HepG2 (cell line): ENCODE measurements around the gene KCTD19. TPM values are rescaled to one million over a fixed set of nuclear protein-coding genes. Genes with fewer than 3 reads are reported as not detected.

ENCODE experiments used
- ATF4 ChIP-seq, 2 experiments: fragments of 450-650 bp in 1 of 2; sonication (generic) in 1 of 2; formaldehyde crosslinking; IDR thresholded peaks; 2 replicates each; pipeline versions ENCODE4 v1.5.0 to v1.8.0; 2020 to 2022; ENCODE audit warnings: mild to moderate bottlenecking in 1 of 2, missing genetic modification reagents in 1 of 2
- FOXJ3 ChIP-seq: sonication (generic); formaldehyde crosslinking; IDR thresholded peaks from 2 replicates; pipeline ENCODE4 v1.4.0; 2020; ENCODE audit warnings: missing genetic modification reagents, mild to moderate bottlenecking, borderline replicate concordance
- LBX2 ChIP-seq: sonication (generic); formaldehyde crosslinking; IDR thresholded peaks from 2 replicates; pipeline ENCODE4 v1.5.0; 2020; ENCODE audit warnings: missing genetic modification reagents, mild to moderate bottlenecking, borderline replicate concordance
- LRRFIP1 ChIP-seq: sonication (generic); formaldehyde crosslinking; conservative IDR thresholded peaks from 2 replicates; pipeline ENCODE4 v1.4.0; 2020; ENCODE audit warnings: missing genetic modification reagents
- MEIS1 ChIP-seq: sonication (generic); formaldehyde crosslinking; IDR thresholded peaks from 2 replicates; pipeline ENCODE4 v1.9.0; 2021; ENCODE audit warnings: mild to moderate bottlenecking, missing genetic modification reagents, moderate library complexity, borderline replicate concordance
- MIXL1 ChIP-seq: IDR thresholded peaks from 2 replicates; pipeline ENCODE4 v1.6.1; 2016
- SPEN ChIP-seq: sonication (generic); formaldehyde crosslinking; IDR thresholded peaks from 2 replicates; pipeline ENCODE4 v1.5.1; 2020; ENCODE audit warnings: low read depth, mild to moderate bottlenecking, missing genetic modification reagents
- SRSF9 ChIP-seq: fragments of 200-400 bp; formaldehyde crosslinking; IDR thresholded peaks from 2 replicates; pipeline ENCODE4 v1.6.1; 2018; ENCODE audit warnings: borderline replicate concordance, mild to moderate bottlenecking, low read depth, low read length; ENCODE audit not compliant: insufficient read depth, poor library complexity, severe bottlenecking
- THAP11 ChIP-seq: IDR thresholded peaks from 2 replicates; pipeline ENCODE4 v1.6.1; 2016; ENCODE audit warnings: missing biosample characterization, missing genetic modification reagents
- YEATS4 ChIP-seq: sonication (generic); formaldehyde crosslinking; IDR thresholded peaks from 2 replicates; pipeline ENCODE4 v1.4.0; 2020; ENCODE audit warnings: missing genetic modification reagents, borderline replicate concordance
- YY1 ChIP-seq: IDR thresholded peaks from 2 replicates; pipeline ENCODE4 v1.6.1; 2011; ENCODE audit warnings: low read length, low read depth, moderate library complexity, mild to moderate bottlenecking; ENCODE audit not compliant: insufficient read depth, insufficient replicate concordance
- ZKSCAN1 ChIP-seq: fragments of 150-350 bp; IDR thresholded peaks from 2 replicates; pipeline ENCODE4 v1.6.1; 2014; ENCODE audit warnings: low read length
- ZNF207 ChIP-seq: fragments of 450-650 bp; IDR thresholded peaks from 2 replicates; pipeline ENCODE4 v1.6.1; 2016; ENCODE audit warnings: antibody characterized with exemption, borderline replicate concordance
- ZNF230 ChIP-seq: sonication (generic); formaldehyde crosslinking; IDR thresholded peaks from 2 replicates; pipeline ENCODE4 v1.4.0; 2020; ENCODE audit warnings: mild to moderate bottlenecking, missing genetic modification reagents
- ZNF546 ChIP-seq: sonication (generic); formaldehyde crosslinking; conservative IDR thresholded peaks from 2 replicates; pipeline ENCODE4 v1.8.1; 2023; ENCODE audit warnings: mild to moderate bottlenecking, missing genetic modification reagents
- ZNF552 ChIP-seq: sonication (generic); formaldehyde crosslinking; IDR thresholded peaks from 2 replicates; pipeline ENCODE4 v1.9.0; 2022; ENCODE audit warnings: missing genetic modification reagents, mild to moderate bottlenecking, borderline replicate concordance
- ZNF572 ChIP-seq: sonication (generic); formaldehyde crosslinking; IDR thresholded peaks from 2 replicates; pipeline ENCODE4 v1.5.1; 2020; ENCODE audit warnings: mild to moderate bottlenecking, missing genetic modification reagents
- ZNF788 ChIP-seq: sonication (generic); formaldehyde crosslinking; IDR thresholded peaks from 2 replicates; pipeline ENCODE4 v1.5.0; 2020; ENCODE audit warnings: mild to moderate bottlenecking, missing genetic modification reagents, borderline replicate concordance
- polyA plus RNA-seq, 8 experiments: library from polyadenylated mRNA; depleted of rRNA in 3 of 8; stranded (reverse) in 7 of 8; unstranded in 1 of 8; fragments of >200 nt; fragmentation: Illumina TruSeq in 4 of 8; extraction: Trizol in 4 of 8; gene quantifications; 2 replicates each; pipeline versions ENCODE4 v1.2.1 to v1.2.3, GENCODE V29; 2011 to 2016; ENCODE audit warnings: low read depth in 4 of 8, missing spikeins in 1 of 8, mixed read lengths in 1 of 8; ENCODE audit not compliant: insufficient read depth in 1 of 8
- total RNA-seq, 5 experiments: library from RNA; depleted of rRNA; stranded (reverse); fragments of >200 nt; fragmentation: Illumina TruSeq; extraction: Trizol; gene quantifications; 2 replicates each; pipeline ENCODE4 v1.2.3, GENCODE V29; 2016; ENCODE audit warnings: low read depth in 1 of 5
- TF ChIP-seq, protein P1 (sequence below): sonication (generic); formaldehyde crosslinking; IDR thresholded peaks from 2 replicates; pipeline ENCODE4 v1.4.0; 2020; ENCODE audit warnings: mild to moderate bottlenecking, missing genetic modification reagents
- TF ChIP-seq, protein P2 (sequence below): sonication (generic); formaldehyde crosslinking; IDR thresholded peaks from 2 replicates; pipeline ENCODE4 v1.9.0; 2022; ENCODE audit warnings: low read depth, missing genetic modification reagents
- TF ChIP-seq, protein P3 (sequence below): sonication (generic); formaldehyde crosslinking; IDR thresholded peaks from 2 replicates; pipeline ENCODE4 v1.5.1; 2020; ENCODE audit warnings: missing genetic modification reagents, mild to moderate bottlenecking, borderline replicate concordance

KCTD19 gene
- total and polyA plus RNA-seq, 2 of the 13 experiments (the other 11 are each of a cell fraction or from before 2014, with no cell fraction given) = not detected

DNA sequence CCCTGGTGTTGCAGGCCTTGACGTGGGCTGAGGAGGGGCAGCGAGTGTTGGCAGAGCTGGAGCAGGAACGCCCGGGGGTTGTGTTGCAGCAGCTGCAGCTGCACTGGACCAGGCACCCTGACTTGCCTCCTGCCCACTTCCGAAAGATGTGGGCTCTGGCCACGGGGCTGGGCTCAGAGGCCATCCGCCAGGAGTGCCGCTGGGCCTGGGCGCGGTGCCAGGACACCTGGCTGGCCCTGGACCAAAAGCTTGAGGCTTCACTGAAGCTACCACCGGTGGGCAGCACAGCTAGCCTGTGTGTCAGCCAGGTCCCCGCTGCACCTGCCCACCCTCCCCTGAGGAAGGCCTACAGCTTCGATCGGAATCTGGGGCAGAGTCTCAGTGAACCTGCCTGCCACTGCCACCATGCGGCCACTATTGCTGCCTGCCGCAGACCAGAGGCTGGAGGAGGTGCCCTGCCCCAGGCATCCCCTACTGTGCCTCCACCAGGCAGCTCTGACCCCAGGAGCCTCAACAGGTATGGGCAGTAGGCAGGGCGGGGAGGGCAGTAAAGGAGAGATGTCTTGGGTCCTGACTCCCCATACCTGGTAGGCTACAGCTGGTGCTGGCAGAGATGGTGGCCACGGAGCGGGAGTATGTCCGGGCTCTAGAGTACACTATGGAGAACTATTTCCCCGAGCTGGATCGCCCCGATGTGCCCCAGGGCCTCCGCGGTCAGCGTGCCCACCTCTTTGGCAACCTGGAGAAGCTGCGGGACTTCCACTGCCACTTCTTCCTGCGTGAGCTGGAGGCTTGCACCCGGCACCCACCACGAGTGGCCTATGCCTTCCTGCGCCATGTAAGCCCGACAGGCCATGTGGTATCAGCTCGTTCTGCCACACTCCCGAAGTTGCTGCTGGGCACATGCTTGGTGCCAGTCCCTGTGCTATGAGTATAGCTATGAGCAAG, 41.6 kb downstream of the KCTD19 start (continued):
- no peak for TF ChIP-seq MIXL1
- TF ChIP-seq, protein P1, sequence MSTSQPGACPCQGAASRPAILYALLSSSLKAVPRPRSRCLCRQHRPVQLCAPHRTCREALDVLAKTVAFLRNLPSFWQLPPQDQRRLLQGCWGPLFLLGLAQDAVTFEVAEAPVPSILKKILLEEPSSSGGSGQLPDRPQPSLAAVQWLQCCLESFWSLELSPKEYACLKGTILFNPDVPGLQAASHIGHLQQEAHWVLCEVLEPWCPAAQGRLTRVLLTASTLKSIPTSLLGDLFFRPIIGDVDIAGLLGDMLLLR (CRISPR knock-in tag) = 0 out of 2 replicates have a peak, but pooled peaks have one; percentile 55
- TF ChIP-seq, protein P2, sequence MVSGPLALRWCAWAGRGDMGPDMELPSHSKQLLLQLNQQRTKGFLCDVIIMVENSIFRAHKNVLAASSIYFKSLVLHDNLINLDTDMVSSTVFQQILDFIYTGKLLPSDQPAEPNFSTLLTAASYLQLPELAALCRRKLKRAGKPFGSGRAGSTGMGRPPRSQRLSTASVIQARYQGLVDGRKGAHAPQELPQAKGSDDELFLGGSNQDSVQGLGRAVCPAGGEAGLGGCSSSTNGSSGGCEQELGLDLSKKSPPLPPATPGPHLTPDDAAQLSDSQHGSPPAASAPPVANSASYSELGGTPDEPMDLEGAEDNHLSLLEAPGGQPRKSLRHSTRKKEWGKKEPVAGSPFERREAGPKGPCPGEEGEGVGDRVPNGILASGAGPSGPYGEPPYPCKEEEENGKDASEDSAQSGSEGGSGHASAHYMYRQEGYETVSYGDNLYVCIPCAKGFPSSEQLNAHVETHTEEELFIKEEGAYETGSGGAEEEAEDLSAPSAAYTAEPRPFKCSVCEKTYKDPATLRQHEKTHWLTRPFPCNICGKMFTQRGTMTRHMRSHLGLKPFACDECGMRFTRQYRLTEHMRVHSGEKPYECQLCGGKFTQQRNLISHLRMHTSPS (CRISPR knock-in tag) = peak; percentile 80
- TF ChIP-seq FOXJ3 = no peak
- TF ChIP-seq ZKSCAN1 = no peak
- peak; percentile 31; the same call in 1 of the 2 replicates for TF ChIP-seq YEATS4 (CRISPR knock-in tag)
- TF ChIP-seq YY1 = no peak
- no peak for TF ChIP-seq ZNF230
- TF ChIP-seq MEIS1 = no peak
- TF ChIP-seq, protein P3, sequence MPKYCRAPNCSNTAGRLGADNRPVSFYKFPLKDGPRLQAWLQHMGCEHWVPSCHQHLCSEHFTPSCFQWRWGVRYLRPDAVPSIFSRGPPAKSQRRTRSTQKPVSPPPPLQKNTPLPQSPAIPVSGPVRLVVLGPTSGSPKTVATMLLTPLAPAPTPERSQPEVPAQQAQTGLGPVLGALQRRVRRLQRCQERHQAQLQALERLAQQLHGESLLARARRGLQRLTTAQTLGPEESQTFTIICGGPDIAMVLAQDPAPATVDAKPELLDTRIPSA (CRISPR knock-in tag) = no peak
- TF ChIP-seq ZNF546 (CRISPR knock-in tag) = no peak
- no peak; the same call in 1 of the 2 replicates for TF ChIP-seq SPEN (CRISPR knock-in tag)
- no peak for TF ChIP-seq LBX2
- no peak for TF ChIP-seq LRRFIP1
- 0 out of 2 replicates have a peak, but pooled peaks have one; percentile 82 for TF ChIP-seq ZNF572
- no peak for TF ChIP-seq ATF4 (CRISPR knock-in tag; IDR thresholded peaks at IDR 0.05)
- peak; percentile 63; the same call in 1 of the 2 replicates for TF ChIP-seq ZNF788 (CRISPR knock-in tag)
- no peak for TF ChIP-seq ZNF207
- no peak for TF ChIP-seq SRSF9
- TF ChIP-seq THAP11 (CRISPR knock-in tag) = no peak; the same call in 1 of the 2 replicates
- no peak for TF ChIP-seq ZNF552 (CRISPR knock-in tag)
